KOPT-K1 (cell line): Measurements from ENCODE around the gene PCDH20.

Source experiments
- H3K27ac ChIP-seq: fragments of 200-600 bp; sonication (generic); 2 replicates; pipeline ENCODE4 v1.5.1; 2016; ENCODE audit warnings: antibody characterized with exemption, mild to moderate bottlenecking, low read depth, low read length; ENCODE audit not compliant: poor library complexity, severe bottlenecking
- H3K36me3 ChIP-seq: fragments of 200-600 bp; sonication (generic); 2 replicates; pipeline ENCODE4 v1.5.1; 2017; ENCODE audit warnings: antibody characterized with exemption, mild to moderate bottlenecking, low read length, moderate library complexity; ENCODE audit not compliant: insufficient read depth
- H3K9me3 ChIP-seq: fragments of 200-600 bp; sonication (generic); 2 replicates; pipeline ENCODE4 v1.5.1; 2017; ENCODE audit warnings: antibody characterized with exemption, low read length, mild to moderate bottlenecking; ENCODE audit not compliant: insufficient read depth, poor library complexity, severe bottlenecking

Gene PCDH20

GRCh38 chr13:61415749-61416148, at the start of gene PCDH20:
TSS of gene PCDH20 (minus strand) at chr13:61415849. CDS start at chr13:61415158, 691 bp downstream.
- Histone ChIP-seq H3K36me3 (no peaks in the 10 kb centered on the region), H3K27ac (no peak within 1 kb of the TSS), H3K9me3 (no peaks in the 10 kb centered on the region)

DNA sequence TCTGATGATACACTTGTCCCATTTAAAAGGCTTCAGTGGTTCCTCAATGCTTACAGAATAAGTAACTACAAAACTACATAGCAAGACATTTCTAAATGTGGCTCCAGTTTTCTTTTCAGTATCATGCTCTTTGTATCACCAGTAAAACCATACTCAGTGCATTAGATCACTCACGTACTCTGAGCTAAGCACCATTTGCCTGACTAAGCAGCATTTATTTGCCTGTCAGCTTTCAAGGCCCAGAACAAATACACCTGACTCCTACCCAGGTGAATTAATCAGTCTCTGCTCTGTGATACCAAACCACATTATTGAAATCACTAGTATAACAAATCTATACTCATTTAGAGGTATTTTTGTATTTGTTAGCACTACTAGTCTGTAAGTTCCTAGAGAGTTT, 47.4 kb upstream of the PCDH20 start:
- H3K9me3 ChIP-seq, result no peaks in the 10 kb centered on the region
- H3K36me3 ChIP-seq, result no peaks in the 10 kb centered on the region
- H3K27ac ChIP-seq, result no peak overlapping the region

DNA sequence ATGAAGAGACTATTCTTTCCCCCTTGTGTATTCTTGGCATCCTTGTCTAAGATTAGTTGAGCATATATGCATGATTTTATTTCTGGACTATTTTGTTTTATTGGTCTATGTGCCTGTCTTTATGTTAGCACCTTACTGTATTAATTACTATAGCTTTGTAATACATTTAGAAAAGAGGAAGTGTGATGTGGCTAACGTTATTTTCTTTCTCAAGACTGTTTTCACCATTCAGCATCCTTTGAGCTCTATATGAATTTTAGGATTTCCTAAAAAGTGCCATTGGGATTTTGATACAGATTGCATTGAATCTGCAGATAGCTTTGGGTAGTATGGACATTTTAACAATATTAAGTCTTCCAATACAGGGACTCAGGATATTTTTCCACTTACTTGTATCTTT, 37.5 kb upstream of the PCDH20 start:
- no peak overlapping the region for H3K27ac ChIP-seq
- H3K9me3 ChIP-seq, result no peaks in the 10 kb centered on the region
- H3K36me3 ChIP-seq, result no peaks in the 10 kb centered on the region

- no peak overlapping the region for H3K27ac ChIP-seq
These were observed 16.4 kb upstream of the PCDH20 start for GRCh38 chr13:61432029-61432428.

DNA sequence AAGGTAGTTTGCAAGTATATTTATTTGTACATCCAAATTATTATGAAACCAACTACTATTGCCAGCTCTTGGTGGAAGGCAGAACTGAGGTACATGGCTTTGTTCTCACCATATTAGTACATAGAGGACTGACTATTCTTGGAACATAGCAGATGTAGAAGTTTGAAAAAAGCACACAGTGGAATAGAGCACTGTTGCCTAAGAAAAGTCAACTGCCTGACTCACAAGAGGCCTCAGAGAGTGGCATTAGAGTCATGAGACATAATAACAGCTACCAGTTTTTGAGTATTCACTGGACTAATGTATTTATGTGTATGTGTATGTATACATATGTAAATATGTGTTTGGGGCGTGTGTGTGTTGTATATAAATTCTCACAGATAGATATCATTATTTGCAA, 8.3 kb upstream of the PCDH20 start:
- Histone ChIP-seq H3K36me3 (no peaks in the 10 kb centered on the region), H3K9me3 (no peaks in the 10 kb centered on the region)

More at GRCh38 chr13:61432029-61432428, 16.4 kb upstream of the PCDH20 start:
- Histone ChIP-seq H3K36me3 (no peaks in the 10 kb centered on the region), H3K9me3 (no peaks in the 10 kb centered on the region)

DNA sequence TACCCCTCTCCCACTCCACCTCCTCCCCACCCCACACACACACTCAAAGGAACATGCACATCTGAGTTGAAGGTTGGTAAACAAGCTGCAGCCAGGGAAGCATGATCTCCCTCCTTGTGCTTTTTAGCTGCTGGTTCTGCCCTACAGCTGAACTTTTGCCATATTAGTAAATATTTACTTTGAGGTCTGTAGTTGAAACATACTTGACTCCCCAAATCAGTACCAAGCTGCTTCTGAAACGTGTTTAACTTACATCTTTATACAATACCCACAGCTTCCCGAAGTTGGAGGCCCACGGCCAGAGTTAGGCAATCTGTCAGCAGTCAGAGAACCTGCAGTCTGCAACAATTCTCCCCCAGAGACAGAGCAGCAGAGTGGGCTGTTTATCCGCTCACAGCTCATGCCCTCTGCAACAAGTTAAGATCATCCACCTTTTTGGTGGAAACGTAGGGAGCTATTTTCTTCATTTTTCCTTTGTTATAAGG, 1.5 kb upstream of the PCDH20 start:
- no peaks in the 10 kb centered on the region for H3K9me3 ChIP-seq

More for the DNA sequence above, 8.3 kb upstream of the PCDH20 start:
- H3K27ac ChIP-seq, result no peak overlapping the region

DNA sequence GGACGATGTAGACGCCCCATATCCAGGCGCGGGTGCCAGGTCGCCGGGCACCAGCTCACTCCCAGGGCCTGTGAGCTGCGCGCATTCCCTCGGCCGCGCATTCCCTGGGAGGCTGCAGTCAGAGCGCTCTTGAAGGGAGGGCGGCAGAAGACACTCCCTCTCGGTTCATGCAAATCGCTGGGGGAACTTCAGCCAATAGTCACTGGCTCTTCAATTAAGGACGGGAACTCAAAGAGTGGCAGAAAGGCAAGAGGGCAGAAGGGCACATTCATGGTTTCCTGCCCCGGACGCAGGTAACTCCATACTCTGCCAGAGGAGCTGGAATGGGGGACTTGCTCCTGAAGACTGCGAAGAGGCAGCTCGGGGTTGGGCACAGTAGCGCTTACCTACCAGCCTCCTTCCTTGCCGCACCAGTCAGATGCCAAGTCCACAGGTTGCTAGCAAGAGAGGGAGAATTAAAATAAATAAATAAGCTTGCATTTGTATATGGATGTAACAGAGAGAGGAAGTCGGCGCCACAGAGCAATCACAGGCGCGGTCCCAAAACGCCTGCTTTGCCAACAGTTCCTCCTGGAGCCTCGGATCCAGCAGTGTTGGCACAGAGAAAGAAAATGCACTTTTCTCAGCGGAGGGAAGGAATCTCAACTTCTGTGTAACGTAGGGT, 459 bp downstream of the PCDH20 start:
- Histone ChIP-seq H3K9me3 (no peaks in the 10 kb centered on the region), H3K36me3 (no peaks in the 10 kb centered on the region), H3K27ac (no peak overlapping the region)

More for the DNA sequence above, 1.5 kb upstream of the PCDH20 start:
- H3K36me3 ChIP-seq, result no peaks in the 10 kb centered on the region
- no peak overlapping the region for H3K27ac ChIP-seq

- no peak overlapping the region for H3K27ac ChIP-seq
- no peaks in the 10 kb centered on the region for H3K9me3 ChIP-seq
- H3K36me3 ChIP-seq, result no peaks in the 10 kb centered on the region
These were observed 977 bp downstream of the PCDH20 start for GRCh38 chr13:61414686-61415057.

DNA sequence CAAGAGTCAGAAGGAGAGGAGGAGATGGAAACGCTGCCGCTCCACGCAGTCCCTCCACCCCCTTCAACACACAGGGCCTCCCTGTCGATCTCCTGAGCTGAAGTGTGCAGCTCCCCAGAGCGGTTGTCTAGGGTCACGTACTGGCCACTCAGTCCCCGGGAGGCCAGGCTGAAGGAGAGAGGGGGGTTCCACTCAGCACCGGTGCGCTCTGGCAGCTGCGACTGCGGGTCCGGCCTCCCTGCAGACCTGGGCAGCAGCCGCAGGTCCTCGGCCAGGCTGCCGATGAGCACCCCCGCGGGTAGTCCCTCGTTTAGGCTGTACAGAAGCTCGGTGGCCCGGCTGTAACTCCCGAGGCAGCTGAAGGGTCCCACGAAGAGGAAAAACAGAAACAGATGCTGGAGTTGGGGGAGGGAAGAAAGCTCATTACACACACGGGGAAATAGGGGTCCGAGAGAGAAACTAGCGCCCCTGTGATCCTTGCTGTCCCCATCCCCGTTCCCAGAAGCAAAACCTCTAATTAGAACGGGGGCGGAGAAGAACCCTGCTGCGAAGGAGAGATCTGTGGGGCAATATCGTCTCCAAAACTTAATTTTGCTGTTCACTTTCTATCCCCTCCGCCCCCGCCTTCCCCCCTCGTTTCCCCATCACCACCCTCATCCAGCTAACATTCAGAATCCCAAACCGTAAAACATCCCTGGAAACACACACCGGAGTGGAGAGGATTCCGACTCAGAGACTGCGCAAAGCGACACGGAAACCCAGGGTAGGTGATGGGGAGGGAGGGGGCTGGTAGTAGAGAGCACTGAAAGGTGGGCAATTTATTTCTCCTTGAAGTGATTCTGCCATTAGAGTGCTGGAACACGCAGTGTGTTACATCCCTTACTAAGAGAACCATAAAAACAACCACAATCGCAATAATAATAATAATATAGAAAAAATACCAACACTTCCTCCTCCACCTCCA, 1.8 kb downstream of the PCDH20 start:
- Histone ChIP-seq H3K36me3 (no peaks in the 10 kb centered on the region), H3K27ac (no peak overlapping the region), H3K9me3 (no peaks in the 10 kb centered on the region)

- H3K9me3 ChIP-seq, result no peaks in the 10 kb centered on the region
These were observed 4.9 kb downstream of the PCDH20 start for GRCh38 chr13:61410669-61411297.

DNA sequence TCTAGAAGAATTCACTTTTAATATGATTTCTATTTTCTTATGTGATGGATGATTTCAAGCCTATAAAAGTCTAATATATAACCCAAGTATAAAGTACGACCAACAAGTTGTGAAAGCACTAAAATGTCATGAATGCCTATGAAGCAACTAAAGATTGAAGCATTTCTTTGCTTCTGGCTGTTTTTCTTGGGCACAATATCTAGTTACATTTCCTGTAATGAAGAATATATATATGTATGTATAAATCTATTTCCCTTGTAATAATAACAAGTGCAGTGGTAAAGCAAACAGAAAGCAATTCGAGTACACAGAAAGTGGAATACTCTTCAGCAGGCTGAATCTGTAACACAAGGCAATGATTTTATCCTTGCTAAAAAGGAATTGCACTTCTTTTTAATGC, 5.4 kb downstream of the PCDH20 start:
- Histone ChIP-seq H3K27ac (no peak overlapping the region), H3K9me3 (no peaks in the 10 kb centered on the region), H3K36me3 (no peaks in the 10 kb centered on the region)

More at GRCh38 chr13:61410669-61411297, 4.9 kb downstream of the PCDH20 start:
- Histone ChIP-seq H3K27ac (no peak overlapping the region), H3K36me3 (no peaks in the 10 kb centered on the region)

DNA sequence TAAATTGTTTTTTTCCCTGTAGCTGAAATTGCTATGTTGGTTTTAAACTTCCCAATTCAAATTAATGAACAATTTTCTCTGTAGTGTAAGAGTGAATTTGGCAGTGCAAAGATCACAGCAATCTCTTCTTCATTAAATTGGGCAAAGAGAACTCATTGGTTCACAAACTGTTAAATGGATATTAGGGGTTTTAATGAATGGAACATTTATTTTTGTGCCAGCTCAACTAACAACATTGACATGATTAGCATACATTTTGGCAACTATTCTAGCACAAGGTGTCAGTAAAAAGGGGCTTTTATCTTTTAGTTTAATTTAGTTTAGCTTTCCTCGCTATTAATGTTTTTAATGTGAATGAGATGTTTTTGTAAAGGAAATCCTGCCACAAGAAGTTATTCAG, 7.1 kb downstream of the PCDH20 start:
- no peaks in the 10 kb centered on the region for H3K9me3 ChIP-seq
- no peak overlapping the region for H3K27ac ChIP-seq
- no peaks in the 10 kb centered on the region for H3K36me3 ChIP-seq

DNA sequence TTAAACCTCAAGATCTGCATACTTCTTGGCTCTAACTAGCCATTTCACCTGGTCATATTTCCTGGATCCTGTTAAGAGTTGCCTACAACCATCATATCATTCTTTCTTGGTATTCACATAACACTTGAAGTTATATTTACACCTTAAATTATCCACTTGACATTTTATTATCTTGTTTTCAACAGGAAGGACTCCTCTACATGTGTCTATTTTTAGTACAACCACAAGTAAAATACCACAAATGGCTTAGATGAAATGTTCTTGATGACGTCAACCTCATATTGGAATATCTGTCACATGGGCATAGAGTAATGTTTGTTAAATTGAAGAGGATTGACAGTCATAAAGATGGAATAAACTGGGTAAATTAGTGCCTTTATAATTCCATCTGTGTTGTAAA, 9.4 kb downstream of the PCDH20 start:
- no peak overlapping the region for H3K27ac ChIP-seq
- no peaks in the 10 kb centered on the region for H3K36me3 ChIP-seq
- no peaks in the 10 kb centered on the region for H3K9me3 ChIP-seq

DNA sequence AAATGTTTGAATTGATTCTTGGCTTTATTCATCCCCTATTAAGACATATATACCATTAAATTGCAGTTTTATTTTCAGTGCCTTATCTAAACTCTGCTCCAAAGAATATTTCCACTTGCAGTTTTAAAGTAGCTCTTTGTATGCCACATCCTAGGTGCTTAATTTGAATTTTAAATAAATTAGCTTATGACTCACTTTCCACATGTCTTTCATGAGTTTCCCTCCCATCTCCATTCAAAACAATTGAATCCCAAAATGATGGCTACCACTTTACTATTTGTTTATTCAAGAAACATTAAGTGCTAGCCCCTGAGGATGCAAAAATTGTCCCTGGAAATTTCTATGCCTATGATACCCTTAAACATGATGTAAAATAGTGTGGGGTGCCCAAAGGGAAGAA, 19.5 kb downstream of the PCDH20 start:
- Histone ChIP-seq H3K36me3 (no peaks in the 10 kb centered on the region), H3K9me3 (no peaks in the 10 kb centered on the region), H3K27ac (no peak overlapping the region)

DNA sequence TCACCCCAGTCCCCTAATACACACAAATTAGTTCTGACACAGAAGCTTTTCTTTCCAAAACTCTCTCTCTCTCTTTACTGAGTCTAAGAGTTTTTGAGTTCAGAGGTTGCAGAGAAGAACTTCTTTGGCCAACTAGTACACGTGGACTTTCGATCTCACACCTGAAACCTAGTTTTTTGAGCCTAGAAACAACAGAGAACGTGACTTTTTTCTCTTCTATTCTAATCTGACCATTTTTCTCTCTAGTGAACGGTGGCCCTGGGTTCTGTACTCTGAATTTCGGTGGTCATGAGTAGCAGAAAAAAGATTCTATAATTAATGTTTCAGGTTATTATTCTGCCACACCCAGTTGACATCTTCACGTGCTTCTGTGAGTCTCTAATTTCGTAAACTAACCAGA, 24.2 kb downstream of the PCDH20 start:
- no peak overlapping the region for H3K27ac ChIP-seq
- H3K36me3 ChIP-seq, result no peaks in the 10 kb centered on the region
- no peaks in the 10 kb centered on the region for H3K9me3 ChIP-seq
